NCI-H82 treated with DMSO at 0.1 percent for 48 hours (cell line): ENCODE results near the gene CLIC4.
"Not testable (repeated sequence)": the region's sequence is repeated elsewhere in the genome, so short reads cannot be mapped to it uniquely, and the experiment has no call there.

Experiments
- DNase-seq: peaks from one replicate; lab custom pipeline; 2025; ENCODE audit not compliant: unreplicated experiment; lab: John Stamatoyannopoulos, UW

The CLIC4 gene

DNA sequence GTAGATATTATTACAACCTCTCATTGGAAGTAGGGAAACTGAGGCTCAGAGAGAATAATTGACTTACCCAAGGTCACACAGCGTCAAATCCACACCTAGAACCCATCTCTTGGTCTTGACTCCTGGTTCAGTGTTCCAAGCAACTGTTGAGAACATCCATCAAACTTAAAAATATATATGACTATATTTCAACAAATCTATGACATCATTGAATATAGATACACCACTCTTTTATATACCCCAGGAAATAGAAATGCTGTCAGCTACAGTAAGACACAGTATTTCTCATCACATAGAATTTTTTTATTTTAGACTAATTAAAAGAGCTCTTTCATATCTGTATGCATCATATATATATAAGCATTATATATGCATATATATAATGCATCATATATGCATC lies 127.9 kb downstream of the CLIC4 start:
- no peak for DNase-seq

DNA sequence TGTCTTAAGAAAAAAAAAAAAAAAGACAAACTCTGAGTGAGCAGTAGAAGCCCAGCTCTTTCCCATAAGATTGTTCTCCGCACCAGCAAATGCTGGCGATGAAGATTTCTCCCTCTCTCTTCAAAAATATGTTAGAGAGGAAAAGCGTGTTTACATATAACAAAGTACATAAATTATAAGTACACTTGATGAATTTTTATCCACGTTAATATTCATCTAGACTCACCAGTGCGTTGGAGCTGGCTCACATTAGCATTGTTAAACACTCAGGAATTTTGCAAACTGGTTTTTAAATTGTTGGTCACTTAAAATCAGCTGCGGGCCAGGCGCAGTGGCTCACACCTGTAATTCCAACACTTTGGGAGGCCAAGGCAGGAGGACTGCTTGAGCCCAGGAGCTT lies 128.8 kb downstream of the CLIC4 start:
- DNase-seq: no peak

DNA sequence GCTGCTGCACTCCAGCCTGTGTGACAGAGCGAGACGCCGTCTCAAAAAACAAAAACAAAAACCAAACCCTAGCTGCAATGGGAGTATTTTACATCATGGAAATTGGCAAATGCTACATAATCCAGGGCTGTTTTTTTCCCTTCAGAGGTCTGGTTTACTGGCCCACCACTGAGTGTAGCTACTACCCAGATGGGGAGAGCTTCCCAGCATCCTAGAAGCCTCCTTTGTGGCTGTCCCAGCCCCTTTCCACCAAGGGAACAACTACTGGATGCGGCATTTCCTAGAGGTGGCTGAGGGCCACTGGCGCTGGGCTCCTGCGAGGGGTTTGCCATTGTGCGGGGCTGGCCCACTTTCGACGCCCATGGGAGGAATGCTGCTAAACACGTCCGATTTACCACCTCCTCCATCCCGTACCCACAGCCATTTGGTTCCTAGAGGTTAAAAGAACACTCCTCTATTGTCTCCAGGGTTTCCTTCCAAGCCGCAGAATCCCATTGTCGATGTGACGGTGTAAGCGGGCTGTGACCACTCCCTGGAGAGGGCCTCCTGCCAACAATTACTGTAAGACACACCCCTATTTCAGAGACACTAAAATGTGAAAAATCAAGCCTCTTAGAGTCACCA lies 129.5 kb downstream of the CLIC4 start:
- DNase-seq: no peak

DNA sequence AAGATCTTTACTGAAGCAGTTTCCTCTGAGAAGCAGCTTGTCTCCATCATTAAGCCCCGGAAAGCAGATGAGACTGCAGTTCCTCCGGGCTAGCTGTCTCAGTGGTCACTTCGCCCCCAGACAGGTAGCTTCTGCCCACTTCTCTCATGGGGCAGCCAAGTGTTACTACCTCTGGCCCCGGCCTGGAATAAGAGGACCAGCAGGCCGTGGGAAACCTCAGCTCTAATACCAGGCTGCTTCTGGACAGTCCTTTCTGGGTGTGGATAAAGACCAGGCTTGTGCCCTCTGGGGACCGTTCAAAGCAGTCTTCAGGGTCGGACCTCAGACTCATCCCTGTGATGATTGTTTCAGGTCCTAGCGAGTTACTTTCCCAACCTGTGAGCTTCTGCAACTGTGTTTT lies 130.0 kb downstream of the CLIC4 start:
- no peak for DNase-seq

DNA sequence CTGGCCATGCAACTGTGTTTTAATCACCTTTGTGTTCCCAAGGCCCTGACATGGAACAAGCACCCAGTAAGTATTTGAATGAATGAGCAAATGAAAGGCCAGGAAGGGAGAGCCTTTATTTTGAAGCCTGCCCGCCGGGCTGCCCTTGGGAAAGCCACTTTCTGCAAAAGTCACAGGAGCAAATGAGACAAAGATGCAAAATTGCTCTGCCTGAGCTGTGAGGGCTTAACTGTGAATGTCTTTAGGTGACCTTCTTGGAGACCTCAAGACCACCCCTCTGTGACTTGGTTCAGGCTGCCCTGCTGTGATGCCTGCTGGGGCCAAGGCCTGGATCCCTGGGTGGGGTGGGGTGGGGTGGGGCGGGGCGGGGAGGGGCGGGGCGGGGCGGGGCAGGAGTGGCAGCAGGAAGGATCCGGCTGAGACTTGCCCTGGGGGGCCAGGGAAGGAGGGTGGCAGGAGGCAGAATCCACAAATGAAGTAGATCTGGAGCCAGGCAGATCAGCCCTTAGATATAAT lies 130.8 kb downstream of the CLIC4 start:
- no peak for DNase-seq

DNA sequence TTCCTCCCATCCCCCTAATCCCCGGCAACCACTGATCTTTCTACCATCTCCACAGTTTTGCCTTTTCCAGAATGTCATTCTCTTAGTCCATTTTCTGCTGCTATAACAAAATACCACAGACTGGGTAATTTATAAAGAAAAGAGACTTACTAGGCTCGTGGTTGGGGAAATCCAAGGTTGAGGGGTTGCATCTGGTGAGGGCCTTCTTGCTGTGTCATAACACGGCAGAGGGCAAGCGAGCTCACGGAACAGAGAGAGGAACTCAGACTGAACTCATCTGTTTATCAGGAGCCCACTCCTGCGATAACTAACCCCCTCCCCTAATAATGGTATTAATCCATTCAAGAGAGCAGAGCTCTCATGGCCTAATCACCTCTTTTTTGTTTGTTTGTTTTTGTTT lies 132.8 kb downstream of the CLIC4 start:
- no peak for DNase-seq

DNA sequence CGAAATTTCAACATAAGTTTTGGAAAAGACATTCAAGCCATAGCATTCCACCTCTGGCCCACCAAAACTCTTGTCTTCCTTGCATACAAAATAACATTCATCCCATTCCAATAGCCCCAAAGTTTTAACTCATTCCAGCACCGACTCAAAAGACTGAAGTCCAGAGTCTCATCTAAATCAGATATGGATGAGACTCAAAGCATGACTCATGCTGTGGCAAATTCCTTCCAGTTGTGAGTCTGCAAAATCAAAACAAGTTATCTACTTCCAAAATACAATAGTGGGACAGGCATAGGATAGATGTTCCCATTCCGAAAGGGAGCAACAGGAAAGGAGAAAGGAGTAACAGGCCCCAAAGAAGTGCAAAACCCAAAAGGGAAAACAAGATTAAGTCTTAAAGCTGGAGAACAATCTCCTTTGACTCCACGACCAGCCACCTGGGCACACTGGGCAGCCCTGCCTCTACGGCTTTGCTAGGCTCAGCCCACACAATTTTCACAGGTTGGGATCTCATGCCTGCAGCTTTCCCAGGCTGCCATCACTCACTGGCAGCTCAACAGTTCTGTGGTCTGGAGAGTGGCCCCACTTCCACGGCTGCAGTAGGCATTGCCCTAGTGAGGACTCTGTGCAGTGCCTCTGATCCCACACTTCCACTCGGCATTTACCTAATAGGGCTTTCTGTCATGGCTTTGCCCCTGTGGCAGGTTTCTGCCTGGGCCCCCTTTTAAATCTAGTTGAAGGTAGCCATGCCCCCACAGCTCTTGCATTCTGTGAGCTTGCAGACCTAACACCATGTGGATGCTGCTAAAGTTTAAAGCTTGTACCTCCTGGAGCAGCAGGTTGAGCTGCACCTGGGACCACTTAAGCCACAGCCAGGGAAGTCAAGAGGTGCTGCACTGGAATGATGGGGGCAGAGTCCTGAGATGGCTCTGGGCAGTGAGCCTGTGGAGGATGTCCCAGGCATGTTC lies 133.8 kb downstream of the CLIC4 start:
- no peak for DNase-seq

DNA sequence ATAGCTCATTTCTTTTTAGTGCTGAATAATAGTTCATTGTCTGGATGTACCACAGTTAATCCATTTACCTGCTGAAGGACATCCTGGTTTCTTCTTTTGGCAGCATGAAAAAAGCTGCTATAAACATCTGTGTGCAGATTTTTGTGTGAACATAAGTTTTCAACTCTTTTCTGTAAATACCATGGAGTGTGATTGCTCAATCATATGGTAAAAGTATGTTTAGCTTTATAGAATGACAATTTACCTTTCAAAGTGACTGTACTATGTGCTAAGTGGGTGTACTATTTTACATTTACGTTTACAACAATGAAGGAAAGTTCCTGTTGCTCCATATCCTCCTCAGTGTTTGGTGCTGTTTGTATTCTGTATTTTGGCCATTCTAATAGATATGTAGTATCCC lies 135.8 kb downstream of the CLIC4 start:
- DNase-seq: no peak

DNA sequence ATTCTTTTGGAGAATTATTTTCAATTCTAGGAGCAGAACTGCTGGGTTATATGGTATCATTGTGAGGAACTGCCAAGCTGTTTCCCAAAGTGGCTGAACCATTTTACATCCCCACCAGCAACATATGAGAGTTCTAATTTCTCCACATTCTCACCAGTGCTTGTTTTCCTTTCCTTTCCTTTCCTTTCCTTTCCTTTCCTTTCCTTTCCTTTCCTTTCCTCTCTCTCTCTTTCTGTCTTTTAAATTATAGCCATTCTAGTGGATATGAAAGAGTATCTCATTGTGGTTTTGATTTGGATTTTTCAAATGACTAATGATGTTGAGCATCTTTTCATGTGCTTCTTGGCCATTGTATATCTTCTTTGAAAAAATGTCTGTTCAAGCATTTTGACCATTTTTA lies 139.5 kb downstream of the CLIC4 start:
- no peak for DNase-seq

DNA sequence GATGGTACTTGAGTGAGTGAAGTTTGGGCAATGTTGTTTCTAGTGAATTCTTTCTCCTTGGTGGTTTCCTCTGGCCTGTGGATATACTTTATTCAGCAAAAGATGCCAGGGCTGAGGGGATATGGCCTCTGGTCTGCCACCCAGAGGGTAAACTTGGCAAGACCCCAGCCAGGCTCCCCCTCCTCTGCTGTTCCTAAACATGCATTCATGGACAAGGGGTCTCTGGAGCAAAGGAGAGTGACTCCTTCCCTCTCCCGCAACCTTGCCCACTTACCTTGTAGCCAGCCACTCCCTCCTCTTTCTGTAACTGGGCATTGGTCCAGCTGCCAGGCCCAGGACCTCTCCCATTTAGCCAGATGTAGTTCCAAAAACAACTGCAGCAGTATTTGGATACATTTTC lies 141.0 kb downstream of the CLIC4 start:
- DNase-seq: no peak

DNA sequence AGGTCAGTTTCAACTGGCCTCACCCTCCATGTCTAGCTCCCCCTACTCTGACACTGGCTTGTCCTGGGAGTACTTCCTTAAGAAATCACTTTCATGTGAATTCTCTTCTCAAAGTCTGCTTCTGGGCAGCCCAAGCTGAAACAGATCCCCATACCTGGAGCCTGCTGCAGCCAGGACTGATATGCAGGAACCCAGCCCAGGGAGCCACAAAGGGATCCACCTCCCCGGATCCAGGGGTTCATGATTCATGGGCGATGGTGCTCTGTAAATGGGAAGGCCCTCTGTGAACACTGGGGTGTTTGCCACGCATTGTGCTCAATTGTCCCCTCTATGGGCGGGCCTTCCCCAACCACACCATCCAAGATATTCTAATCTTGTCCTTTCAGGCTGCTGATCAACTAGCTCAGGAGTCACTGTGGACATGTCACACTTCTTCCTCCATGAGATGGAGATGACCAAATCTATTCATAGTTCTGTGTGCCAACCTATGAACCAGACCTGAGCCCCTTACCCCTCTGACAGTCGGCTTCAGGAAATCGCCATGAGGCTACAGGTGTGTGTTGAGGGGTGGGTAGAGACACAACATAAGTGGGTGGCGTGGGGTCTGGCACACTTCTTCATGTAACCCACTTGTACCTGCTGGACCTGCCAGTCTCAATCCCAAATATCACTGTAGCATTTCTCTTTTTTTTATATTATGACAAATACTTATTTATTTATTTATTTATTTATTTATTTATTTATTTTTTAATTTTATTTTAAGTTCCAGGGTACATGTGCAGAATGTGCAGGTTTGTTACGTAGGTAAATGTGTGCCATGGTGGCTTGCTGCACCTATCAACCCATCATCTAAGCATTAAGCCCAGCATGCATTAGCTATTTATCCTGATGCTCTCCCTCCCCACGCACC lies 143.1 kb downstream of the CLIC4 start:
- DNase-seq: no peak

DNA sequence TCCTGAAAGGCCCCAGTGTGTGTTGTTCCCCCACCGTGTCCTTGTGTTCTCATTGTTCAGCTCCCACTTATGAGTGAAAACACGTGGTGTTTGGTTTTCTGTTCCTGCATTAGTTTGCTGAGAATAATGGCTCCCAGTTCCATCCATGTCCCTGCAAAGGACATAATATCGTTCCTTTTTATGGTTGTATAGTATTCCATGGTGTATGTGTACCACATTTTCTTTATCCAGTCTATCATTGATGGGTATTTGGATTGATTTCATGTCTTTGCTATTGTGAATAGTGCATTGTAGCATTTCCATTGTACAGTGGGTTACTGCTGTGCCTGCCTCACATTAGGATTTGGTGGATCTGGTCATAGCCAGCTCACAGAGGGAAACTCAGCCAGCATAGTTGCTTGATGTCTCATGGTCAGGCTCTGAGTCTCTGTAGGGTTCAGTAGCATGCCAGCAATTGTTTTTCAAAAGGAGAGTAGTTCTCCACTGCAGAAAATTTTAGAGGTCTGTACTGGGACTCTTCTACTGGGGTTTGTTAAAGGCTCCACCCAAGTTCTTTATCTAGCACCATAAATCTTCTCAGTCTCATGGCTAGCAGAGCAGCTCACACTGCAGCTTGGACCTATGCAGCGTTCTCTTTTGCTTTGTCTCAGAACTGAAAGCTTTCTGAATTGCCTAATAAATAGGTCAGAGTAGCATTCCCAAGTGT lies 143.9 kb downstream of the CLIC4 start:
- DNase-seq: no peak

DNA sequence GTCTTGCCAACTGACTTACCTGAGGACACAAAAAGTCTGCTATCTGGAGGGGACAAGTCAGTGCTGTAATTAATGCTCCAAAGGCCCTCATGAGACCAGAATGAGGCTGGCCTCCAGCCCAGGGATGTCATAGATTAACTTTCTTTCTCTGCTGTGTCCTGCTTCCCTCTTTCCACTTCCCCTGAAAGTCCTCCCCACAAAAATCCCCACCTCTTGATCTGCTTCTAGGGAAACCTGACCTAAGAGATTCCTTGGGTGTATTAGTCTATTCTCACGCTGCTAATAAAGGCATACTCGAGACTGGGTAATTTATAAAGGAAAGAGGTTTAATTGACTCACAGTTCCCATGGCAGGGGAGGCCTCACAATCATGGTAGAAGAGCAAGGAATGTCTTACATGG lies 145.6 kb downstream of the CLIC4 start:
- no peak for DNase-seq

DNA sequence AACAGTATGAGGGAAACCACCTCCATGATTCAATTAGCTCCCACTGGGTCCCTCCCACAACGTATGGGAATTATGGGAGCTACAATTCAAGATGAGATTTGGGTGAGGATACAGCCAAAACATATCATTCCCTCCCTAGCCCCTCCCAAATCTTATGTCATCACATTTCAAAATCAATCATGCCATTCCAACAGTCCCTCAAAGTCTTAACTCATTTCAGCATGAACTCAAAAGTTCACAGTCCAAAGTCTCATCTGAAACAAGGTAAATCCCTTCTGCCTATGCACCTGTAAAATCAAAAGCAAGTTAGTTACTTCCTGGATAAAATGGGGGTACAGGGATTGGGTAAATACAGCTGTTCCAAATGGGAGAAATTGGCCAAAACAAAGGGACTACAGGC lies 146.1 kb downstream of the CLIC4 start:
- not testable (repeated sequence) for DNase-seq

DNA sequence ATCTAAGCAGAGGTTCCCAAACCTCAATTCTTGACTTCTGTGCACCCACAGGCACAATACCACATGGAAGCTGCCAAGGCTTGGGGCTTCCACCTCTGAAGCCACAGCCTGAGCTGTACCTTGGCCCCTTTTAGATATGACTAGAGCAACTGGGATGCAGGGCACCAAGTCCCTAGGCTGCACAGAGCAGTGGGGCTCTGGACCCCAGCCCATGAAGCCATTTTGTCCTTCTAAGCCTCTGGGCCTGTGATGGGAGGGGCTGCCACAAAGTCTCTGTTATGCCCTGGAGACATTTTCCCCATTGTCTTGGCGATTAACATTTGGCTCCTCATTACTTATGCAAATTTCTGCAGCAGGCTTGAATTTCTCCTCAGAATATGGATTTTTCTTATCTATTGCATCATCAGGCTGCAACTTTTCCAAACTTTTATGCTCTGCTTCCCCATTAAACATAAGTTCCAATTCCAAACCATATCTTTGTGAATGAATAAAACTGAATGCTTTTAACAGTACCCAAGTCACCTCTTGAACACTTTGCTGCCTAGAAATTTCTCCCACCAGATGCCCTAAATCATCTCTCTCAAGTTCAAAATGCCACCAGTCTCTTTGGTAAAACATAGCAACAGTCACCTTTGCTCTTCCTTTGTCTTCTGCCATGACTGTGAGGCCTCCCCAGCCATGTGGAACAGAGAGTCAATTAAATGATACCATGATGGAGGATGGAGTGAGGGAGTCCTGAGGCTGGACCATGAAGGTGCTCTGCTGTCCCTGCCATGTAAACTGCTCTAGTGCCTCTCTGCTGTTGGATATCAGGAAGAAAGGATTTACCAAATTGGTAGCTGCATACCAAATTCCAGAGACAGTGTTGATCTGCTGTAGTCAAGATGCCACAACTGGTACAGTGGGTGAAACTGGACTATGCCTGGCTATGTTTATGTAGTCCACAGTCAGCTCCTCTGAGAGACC lies 147.2 kb downstream of the CLIC4 start:
- no peak for DNase-seq

DNA sequence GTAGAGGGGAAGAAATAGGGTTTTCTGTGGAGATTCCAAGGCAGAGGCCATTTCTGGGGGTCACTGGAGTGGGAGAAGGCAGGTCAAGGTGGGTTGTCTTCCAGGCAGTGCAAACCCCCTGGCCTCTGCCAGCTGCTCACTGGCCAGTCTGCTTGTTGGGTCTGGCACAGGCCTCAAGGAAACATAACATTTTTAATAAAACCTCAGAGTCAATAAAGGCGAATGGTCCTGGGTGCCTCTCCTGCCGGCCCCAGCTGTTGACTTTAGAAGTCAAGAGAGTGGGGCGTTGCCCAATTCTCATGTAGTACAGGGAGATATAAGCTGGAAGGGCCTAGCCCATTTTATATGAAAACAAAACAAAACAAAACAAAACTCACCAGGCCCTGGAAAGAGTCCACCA lies 148.2 kb downstream of the CLIC4 start:
- DNase-seq: no peak
